Measurements from ENCODE around the gene FAXC. TPM values are rescaled to one million over a fixed set of nuclear protein-coding genes. Genes with fewer than 3 reads are reported as not detected.

FAXC gene
- total and polyA plus RNA-seq, 2 of the 8 experiments (the other 6 are each of a cell fraction or from before 2014, with no cell fraction given) = 23.2 to 29.8 TPM

GRCh38 chr6:99241905-99242534, 107.5 kb downstream of the FAXC start:
- POLR2A ChIA-PET (ENCODE audit: partially characterized antibody) = interaction anchor here (0.6 to 1.9 kb wide), 2 partner anchors 95 to 321 kb away, joined by 3 to 5 read pairs; no protein-coding TSS in a partner anchor
- Histone ChIP-seq H2BK120ac (replicated peaks; ENCODE audit: low read depth, low read length) (no peak overlapping the region), H3K79me2 (ENCODE audit: control insufficient read depth in 1 of 2, insufficient read depth in 2 of 2, low read length in 2 of 2) (no peaks in the 10 kb centered on the region), H3K36me3 (ENCODE audit: control insufficient read depth in 2 of 4, insufficient read depth in 4 of 4, low read length in 3 of 4) (no peaks in the 10 kb centered on the region), H2AFZ (ENCODE audit: low read length) (peak overlapping the region; percentile 89), H3K79me1 (ENCODE audit: low read depth, low read length) (no peaks in the 10 kb centered on the region), H3K9ac (replicated peaks in 1 of 4; ENCODE audit: extremely low read depth in 1 of 4, low read depth in 3 of 4, low read length in 3 of 4) (no peak overlapping the region), H3K27ac (ENCODE audit: low read depth, low read length) (no peak overlapping the region), H3K4me3 (ENCODE audit: extremely low read depth in 1 of 4, insufficient read depth in 2 of 4, low read depth in 3 of 4, low read length in 4 of 4) (no peak overlapping the region), H3K27me3 (replicated peaks in 1 of 4; ENCODE audit: control insufficient read depth in 3 of 4, extremely low read depth in 1 of 4, insufficient read depth in 3 of 4, low read length in 3 of 4) (no peaks in the 10 kb centered on the region), H2BK15ac (ENCODE audit: low read length) (no peak overlapping the region), H4K5ac (ENCODE audit: insufficient read length, low read depth, low read length) (no peak overlapping the region), H3K56ac (replicated peaks; ENCODE audit: insufficient read length, low read depth, low read length) (no peak overlapping the region), H3K18ac (ENCODE audit: extremely low read depth, low read length) (no peak overlapping the region), H3K4ac (replicated peaks; ENCODE audit: insufficient read length, low read depth, low read length) (no peak overlapping the region), H2BK20ac (ENCODE audit: low read length) (no peak overlapping the region; the same call in 1 of the 2 replicates), H3K14ac (ENCODE audit: insufficient read length) (no peak overlapping the region), H2BK5ac (ENCODE audit: low read depth, low read length) (peak overlapping the region; percentile 7; the same call in 1 of the 2 replicates), H4K8ac (ENCODE audit: extremely low read depth, insufficient read depth, low read length) (no peak overlapping the region), H3K9me3 (ENCODE audit: insufficient read depth in 2 of 2, low read depth in 1 of 2, low read length in 1 of 2) (no peaks in the 10 kb centered on the region), H2BK12ac (ENCODE audit: low read depth, low read length) (no peak overlapping the region; the same call in 1 of the 2 replicates), H3K4me1 (replicated peaks in 1 of 4; ENCODE audit: control insufficient read depth in 3 of 4, insufficient read depth in 4 of 4, low read length in 3 of 4) (no peaks in the 10 kb centered on the region), H2AK5ac (ENCODE audit: low read depth, low read length) (no peak overlapping the region), H3K23me2 (ENCODE audit: low read depth, low read length) (no peaks in the 10 kb centered on the region), H4K20me1 (replicated peaks in 1 of 2; ENCODE audit: control insufficient read depth in 1 of 2, insufficient read depth in 2 of 2, low read length in 2 of 2) (no peaks in the 10 kb centered on the region), H3K4me2 (ENCODE audit: insufficient read depth in 1 of 2, low read depth in 2 of 2, low read length in 2 of 2) (no peak overlapping the region), H3K23ac (ENCODE audit: insufficient read length) (no peak overlapping the region), H4K91ac (replicated peaks; ENCODE audit: insufficient read length, low read length) (no peak overlapping the region)
- CTCF ChIA-PET (ENCODE audit: partially characterized antibody) = interaction anchor here (0.7 to 10.6 kb wide), 47 partner anchors 8 to 630 kb away, joined by 3 to 167 read pairs (median 5); no protein-coding TSS in a partner anchor
- 47% methylated on average over 5 of the region's 5 CpGs; no CpG with 5 or more reads in 1 of the 2 experiments for WGBS, 2 experiments (ENCODE audit: extremely low coverage in 1 of 2, insufficient coverage in 1 of 2, insufficient read length in 1 of 2, insufficient replicate concordance in 2 of 2, low coverage in 1 of 2, low lambda C conversion rate in 2 of 2, missing lambda C conversion rate in 1 of 2)
- peak; percentile 99 for FAIRE-seq
- DNase-seq (ENCODE audit: low read depth in 1 of 2, low spot score in 2 of 2) = peak in 1 of 2 experiments; percentile 61
- no peak for TF ChIP-seq POLR2AphosphoS5 (IDR thresholded peaks at IDR 0.05; ENCODE audit: low read depth, low read length)
- no peak for TF ChIP-seq EGR1 (IDR thresholded peaks at IDR 0.05; ENCODE audit: borderline replicate concordance, low read depth, low read length)
- peak; percentile 83 to 86 for TF ChIP-seq RAD21 (IDR thresholded peaks at IDR 0.05 in 1 of 2, conservative IDR thresholded peaks at IDR 0.05 in 1 of 2; ENCODE audit: low read depth in 2 of 2, low read length in 2 of 2)
- no peak for TF ChIP-seq FOSL1 (IDR thresholded peaks at IDR 0.05; ENCODE audit: insufficient read depth, low read depth, low read length)
- no peak for TF ChIP-seq SP4 (IDR thresholded peaks at IDR 0.05; ENCODE audit: low read length)
- no peak for TF ChIP-seq CBX8 (IDR thresholded peaks at IDR 0.05; ENCODE audit: borderline replicate concordance, low read depth, low read length)
- peak in 2 of 3 experiments; percentile 56 to 69; a peak in 2 of 4 replicates for TF ChIP-seq CTCF (IDR thresholded peaks at IDR 0.05; ENCODE audit: control extremely low read depth in 1 of 3, insufficient read depth in 1 of 3, low read depth in 1 of 3, low read length in 3 of 3)
